NOMO-1 (cell line): ENCODE measurements around the gene NANOS2.

Experiments used
- DNase-seq, 2 experiments: peaks; one replicate each; lab custom pipeline; 2025; ENCODE audit not compliant: unreplicated experiment in 2 of 2; lab: John Stamatoyannopoulos, UW

NANOS2 gene

GRCh38 chr19:45931055-45931454, 16.5 kb upstream of the NANOS2 start:
- no peak for DNase-seq

- no peak for DNase-seq
Observed at GRCh38 chr19:45929247-45929646, 14.7 kb upstream of the NANOS2 start.

DNA sequence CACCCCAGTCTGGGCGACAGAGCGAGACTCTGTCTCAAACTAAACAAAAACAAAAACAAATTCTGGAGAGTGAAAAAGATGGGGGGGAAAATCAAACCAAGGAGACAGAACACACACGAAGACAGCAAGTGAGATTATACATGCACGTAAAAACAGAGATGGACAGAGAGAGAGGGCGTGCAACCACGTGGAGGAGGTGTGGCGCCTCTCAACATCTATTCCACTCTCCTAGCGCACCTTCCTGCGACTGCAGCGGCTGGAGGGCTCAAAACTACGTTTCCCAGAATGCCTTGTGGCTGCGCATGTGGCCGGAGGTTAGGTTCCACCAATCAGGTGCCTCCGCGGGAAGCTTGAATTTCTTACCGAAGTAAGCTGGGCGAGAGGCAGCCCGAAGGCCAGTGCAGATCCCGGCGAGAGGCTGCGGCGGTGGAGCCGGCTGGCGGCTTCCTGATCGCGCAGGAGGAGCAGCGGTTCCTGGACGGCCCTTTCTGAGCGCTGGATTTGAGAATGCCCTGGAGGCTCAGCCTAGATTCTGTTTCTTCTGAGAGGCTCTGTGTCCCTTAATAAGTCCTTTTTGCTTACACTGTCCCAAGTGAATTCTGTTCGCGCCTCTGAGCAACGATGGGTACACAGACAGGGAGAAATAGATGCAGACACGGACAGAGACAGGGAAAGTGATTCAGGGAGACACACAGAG, 13.1 kb upstream of the NANOS2 start:
- DNase-seq: peak; percentile 86 to 90

DNA sequence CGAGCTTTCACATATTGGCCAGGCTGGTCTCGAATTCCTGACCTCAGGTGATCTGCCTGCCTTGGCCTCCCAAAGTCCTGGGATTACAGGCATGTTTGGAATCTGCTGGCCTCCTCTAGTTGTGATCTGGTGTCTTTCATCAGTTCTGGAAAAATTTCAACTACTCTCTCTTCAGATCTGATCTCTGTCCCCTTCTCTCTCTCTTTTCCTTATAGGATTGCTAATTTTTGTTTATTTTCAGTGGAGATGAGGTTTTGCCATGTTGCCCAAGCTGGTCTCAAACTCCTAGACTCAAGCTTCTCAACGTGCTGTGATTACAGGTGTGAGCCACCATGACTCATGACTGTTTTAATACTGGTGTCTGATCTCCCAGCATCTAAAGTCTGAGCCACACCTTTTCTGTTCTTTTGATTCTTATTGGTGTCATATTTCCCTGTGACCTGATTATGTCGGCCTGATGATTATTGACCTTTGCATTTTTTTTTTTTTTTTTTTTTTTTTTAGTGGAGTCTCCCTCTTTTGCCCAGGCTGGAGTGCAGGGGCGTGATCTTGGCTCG, 10.4 kb upstream of the NANOS2 start:
- DNase-seq: no peak

- DNase-seq: no peak
Observed at GRCh38 chr19:45922281-45922680, 7.7 kb upstream of the NANOS2 start.

DNA sequence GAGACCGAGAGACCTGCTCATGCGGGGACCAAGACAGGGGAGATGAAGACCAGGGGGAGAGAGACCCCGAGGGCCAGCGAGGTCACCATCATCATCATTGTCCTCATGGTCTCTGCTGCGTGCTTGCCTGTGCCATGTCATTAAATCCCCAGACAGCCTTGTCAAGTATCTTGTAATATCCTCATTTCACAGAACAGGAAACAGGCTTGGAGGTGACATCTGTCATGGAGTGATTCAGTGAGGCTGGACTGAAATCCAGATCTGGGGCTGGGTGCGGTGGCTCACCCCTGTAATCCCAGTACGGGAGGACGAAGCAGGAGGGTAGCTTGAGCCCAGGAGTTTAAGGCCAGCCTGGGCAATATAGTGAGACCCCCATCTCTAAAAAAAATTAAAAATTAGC, 5.9 kb upstream of the NANOS2 start:
- DNase-seq: peak; percentile 6 to 39

GRCh38 chr19:45919678-45920077, 5.1 kb upstream of the NANOS2 start:
- no peak for DNase-seq

DNA sequence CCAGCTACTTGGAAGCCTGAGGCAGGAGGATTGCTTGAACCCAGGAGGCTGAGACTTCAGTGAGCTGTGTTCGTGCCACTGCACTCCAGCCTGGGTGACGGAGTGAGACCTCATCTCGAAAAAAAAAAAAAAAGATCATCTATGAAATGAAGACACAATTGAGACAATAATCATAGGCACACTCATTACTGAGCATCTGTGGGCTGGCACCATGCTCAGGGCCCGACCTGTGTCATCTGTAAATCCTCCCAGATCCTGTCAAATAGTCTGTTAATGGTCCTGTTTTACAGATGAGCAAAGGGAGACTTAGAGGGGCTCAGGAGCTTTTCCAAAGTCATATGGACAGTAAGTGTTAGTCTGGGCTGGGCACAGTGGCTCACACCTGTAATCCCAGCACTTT, 4.1 kb upstream of the NANOS2 start:
- DNase-seq: no peak

DNA sequence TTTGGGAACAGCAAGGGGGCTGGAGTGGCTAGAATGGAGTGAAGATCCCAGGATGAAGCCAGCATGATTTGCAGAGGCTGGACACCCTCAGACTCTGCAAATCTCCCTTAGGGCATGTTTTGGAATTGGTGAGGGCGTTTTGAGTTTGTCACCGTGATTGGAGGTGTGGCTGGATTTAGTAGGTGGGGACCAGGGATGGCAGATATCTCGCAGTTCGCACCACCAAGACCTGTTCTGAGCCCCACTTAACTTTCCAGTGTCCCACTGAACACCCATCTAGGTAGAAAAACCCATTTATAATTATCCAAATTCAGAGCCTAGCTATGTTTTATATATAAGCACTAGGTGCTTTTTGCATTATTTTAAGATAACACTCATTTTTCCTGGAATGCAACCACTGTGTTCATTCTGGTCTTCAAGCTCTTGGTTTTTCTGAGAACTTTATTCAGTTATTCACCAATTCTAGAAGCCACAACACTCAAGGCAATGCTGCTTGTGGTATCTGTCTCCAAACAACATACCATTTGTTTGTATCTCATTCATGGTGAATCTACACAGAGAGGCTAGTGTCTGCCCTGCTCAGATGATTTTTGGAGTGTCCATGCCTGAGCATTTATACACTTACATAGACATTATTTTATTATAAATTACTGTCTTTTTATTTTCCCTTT, 3.0 kb upstream of the NANOS2 start:
- DNase-seq: no peak

DNA sequence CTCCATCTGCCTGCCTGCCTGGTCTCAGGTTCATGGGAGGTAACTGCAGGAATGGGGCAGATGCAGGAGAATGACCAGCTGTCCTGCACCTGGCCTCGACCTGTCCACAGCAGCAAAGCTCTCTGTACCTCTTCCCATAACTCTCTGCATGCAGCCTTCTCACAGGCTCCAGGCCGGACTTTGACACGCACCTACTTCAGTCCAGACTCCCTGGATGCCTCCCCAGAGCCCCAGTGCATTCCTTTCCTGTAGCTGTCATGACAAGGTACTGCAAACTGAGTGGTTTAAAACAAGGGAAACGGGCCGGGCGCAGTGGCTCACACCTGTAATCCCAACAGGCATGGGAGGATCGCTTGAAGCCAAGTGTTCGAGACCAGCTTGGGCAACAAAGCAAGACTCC, 3.3 kb downstream of the NANOS2 start:
- DNase-seq: no peak

- no peak for DNase-seq
Observed at GRCh38 chr19:45908956-45909355, 5.6 kb downstream of the NANOS2 start.

GRCh38 chr19:45906221-45906620, 8.4 kb downstream of the NANOS2 start:
- DNase-seq: no peak

DNA sequence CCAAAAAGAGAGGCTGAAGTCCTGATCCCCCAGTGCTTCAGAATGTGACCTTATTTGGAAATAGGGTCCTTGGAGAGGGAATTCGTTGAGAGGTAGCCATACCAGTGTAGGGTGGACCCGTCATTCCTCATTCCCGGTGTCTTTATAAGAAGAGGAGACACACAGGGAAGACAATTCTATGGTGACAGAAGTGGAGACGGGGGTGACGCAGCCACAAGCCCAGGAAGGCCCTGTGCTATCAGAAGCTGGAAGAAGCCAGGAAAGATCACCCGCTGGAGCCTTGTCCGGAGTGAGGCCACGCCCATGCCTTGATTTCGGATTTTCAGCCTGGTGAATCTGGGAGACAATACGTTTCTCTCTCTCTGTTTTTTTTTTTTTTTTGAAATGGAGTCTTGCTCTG, 9.6 kb downstream of the NANOS2 start:
- DNase-seq: no peak

DNA sequence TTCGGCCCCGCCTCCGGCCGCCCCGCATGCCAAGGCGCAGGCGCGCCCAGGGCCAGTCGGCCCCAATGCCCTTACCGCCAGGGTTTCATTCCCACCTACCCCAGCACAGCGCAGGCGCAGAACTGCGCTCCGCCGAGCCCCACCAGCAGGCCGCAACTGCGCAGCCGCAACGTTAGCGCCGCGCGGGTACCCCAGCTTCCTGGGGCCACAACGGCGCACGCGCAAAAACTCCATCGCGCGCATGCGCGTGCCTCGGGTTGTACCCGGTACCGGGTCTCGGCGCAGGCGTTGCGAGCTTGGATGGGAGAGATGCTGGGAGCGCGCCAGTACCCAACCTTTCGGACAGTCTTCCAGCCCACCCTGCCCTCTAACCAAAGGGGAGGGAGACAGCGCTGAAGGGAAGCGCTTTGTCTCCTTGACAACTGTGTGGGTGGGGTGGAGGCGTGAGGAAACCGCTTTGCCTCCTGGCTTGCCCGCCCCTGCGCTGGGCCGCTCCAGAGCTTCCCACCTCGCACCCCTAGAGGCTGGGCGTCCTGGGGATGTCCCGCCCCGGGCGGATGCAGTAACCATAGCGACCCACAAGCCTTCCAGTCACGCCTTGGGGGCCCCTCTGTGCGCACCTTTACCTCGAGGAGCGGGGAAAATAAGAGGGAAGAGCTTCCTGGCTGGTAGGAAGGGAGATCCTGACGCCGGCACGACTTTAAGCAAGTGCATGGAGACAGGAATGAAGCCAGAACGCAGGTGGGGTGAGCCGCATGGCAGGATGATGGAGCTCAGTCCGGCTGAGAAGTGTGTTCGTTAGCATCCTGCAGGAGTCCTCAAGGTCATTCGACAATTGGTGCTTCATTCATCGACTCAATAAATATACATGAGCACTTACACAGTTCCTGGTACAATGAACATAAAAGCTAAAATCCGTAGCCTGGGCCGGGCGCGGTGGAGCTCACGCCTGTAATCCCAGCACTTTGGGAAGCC, 11.6 kb downstream of the NANOS2 start:
- DNase-seq: peak; percentile 96 to 98

GRCh38 chr19:45901912-45902650, 12.5 kb downstream of the NANOS2 start, which contains the start of gene MYPOP:
Gene MYPOP, minus strand, starts transcription at chr19:45902613. Its CDS starts 840 bp downstream, at chr19:45901773.
- no peak for DNase-seq

DNA sequence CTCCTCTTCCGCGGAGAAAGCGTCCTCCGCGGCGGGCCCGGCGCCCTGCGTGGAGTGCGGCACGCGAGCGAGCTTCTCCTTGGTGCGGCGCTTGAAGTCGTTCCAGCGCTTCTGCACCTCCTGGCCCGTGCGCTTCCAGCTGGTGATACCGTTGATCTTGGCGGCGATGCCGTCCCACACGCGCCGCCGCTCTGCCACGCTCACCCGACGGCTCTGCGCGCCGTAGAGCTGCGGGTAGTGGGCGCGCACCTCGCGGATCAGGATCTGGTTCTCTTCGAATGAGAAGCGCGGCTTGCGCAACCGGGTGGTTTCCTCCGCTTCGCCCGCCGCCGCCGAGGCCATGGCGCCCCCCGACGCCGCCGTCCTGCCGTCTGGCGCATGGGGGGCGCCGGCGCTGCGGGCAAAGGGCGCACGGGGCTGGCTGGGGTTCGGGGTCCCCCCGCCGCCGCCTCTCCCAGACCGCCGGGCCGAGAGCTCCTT, 13.1 kb downstream of the NANOS2 start:
- DNase-seq: peak; percentile 49 to 62

GRCh38 chr19:45900738-45901431, 13.7 kb downstream of the NANOS2 start:
- DNase-seq: no peak

DNA sequence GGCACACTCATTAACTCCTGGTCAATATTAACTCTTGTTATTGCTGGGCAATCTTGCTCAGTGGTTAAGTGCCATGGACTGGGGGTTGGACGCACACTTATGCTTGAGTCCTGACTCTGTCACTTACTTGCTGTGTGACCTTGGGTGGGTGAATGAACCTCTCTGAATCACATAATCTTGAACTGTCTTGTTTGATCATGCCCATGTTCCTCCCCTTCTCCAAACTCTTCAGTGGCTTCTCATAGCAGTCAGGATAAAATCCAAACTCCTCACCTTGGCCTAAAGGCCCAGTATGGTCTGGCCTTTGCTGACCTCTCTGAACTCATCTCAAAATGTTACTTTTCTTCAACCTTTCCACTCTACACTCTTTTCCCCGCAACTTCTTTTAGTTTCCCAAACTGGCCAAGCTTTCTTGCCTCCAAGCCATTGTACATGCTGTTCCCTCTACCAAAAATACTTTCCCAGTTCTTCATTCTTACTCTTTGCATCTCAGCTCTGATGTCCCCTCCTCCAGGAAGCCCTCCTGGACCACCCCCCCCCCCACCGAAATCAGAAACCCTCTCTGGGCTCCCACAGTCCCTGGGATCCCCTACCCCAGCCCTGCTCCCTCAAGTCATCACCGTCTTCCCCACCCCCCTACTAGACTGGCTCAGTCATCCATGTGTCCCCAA, 14.5 kb downstream of the NANOS2 start:
- no peak for DNase-seq

GRCh38 chr19:45899253-45899652, 15.3 kb downstream of the NANOS2 start:
- no peak for DNase-seq
